ENCODE data around the gene TGIF1. TPM values are rescaled to one million over a fixed set of nuclear protein-coding genes. Genes with fewer than 3 reads are reported as not detected.
A peak's percentile ranks its signal among the peaks of the same experiment; 100 is the strongest.
"Not testable (repeated sequence)": the region's sequence is repeated elsewhere in the genome, so short reads cannot be mapped to it uniquely, and the experiment has no call there.

Gene TGIF1
- total RNA-seq, 1 donor from 2014 or later = 261 TPM

DNA sequence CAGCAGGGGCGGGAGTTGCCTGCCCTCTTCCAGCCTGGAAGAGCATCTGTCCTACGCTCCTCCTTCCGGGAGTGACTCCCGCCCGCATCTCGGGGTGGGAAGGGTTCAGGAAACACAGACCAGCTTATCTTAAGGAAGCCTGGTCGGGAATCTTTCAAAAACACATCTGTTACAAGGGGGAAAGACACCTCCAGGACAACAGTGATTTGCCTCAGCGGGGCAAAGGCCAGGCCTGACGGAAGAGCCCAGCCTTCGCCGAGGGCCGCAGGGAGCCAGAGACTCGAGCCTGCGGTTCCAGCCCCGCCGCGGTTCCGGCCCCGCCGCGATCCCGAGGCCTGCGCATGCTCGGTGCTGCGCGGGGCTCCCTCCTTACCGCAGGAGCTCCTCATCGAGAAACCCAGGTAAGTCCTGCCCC is 38.1 kb upstream of the TGIF1 start:
- H2AFZ ChIP-seq (replicated peaks) = peak overlapping the region; percentile 16
- no peaks in the 10 kb centered on the region for H3K9me3 ChIP-seq (ENCODE audit: low read depth)
- no peaks in the 10 kb centered on the region for H3F3A ChIP-seq (ENCODE audit: low read depth)
- no peak overlapping the region for H3K27ac ChIP-seq
- peaks cover 15% of the 10 kb centered on the region for H3K4me1 ChIP-seq
- no peaks in the 10 kb centered on the region for H3K79me2 ChIP-seq (ENCODE audit: low read depth)
- Mint-ChIP-seq H3K36me3 (no peaks in the 10 kb centered on the region), H3K4me3 (no peak overlapping the region), H3K27me3 (ENCODE audit: insufficient read depth, low read depth) (peaks cover 2% of the 10 kb centered on the region), H3K27ac (peak overlapping the region; percentile 60), H3K4me1 (peaks cover 14% of the 10 kb centered on the region), H3K9me3 (peaks cover 5% of the 10 kb centered on the region)
- DNase-seq (ENCODE audit: low spot score) = no peak
- H3K4me3 ChIP-seq = no peak overlapping the region
- no peak overlapping the region for H3K9ac ChIP-seq
- TF ChIP-seq, protein P1, sequence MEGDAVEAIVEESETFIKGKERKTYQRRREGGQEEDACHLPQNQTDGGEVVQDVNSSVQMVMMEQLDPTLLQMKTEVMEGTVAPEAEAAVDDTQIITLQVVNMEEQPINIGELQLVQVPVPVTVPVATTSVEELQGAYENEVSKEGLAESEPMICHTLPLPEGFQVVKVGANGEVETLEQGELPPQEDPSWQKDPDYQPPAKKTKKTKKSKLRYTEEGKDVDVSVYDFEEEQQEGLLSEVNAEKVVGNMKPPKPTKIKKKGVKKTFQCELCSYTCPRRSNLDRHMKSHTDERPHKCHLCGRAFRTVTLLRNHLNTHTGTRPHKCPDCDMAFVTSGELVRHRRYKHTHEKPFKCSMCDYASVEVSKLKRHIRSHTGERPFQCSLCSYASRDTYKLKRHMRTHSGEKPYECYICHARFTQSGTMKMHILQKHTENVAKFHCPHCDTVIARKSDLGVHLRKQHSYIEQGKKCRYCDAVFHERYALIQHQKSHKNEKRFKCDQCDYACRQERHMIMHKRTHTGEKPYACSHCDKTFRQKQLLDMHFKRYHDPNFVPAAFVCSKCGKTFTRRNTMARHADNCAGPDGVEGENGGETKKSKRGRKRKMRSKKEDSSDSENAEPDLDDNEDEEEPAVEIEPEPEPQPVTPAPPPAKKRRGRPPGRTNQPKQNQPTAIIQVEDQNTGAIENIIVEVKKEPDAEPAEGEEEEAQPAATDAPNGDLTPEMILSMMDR (IDR thresholded peaks at IDR 0.05) = no peak
- TF ChIP-seq EZH2 (IDR thresholded peaks at IDR 0.05) (no peak), EZH2phosphoT487 (IDR thresholded peaks at IDR 0.05) (no peak)
- H3K36me3 ChIP-seq = no peaks in the 10 kb centered on the region
- H4K20me1 ChIP-seq (ENCODE audit: low read depth) = no peaks in the 10 kb centered on the region
- H3K4me2 ChIP-seq = no peak overlapping the region
- H3K27me3 ChIP-seq = no peaks in the 10 kb centered on the region

GRCh38 chr18:3412528-3412927 is 37.4 kb upstream of the TGIF1 start:
- H3K27ac ChIP-seq; H2AFZ ChIP-seq (replicated peaks); H3K27me3 ChIP-seq; H3K9me3 ChIP-seq (ENCODE audit: low read depth); H3K4me3 ChIP-seq; H3K4me2 ChIP-seq; H3K9ac ChIP-seq; H3F3A ChIP-seq (ENCODE audit: low read depth); H3K27ac Mint-ChIP-seq; H3K4me3 Mint-ChIP-seq; H3K36me3 ChIP-seq; H3K79me2 ChIP-seq (ENCODE audit: low read depth); H3K9me3 Mint-ChIP-seq; H3K36me3 Mint-ChIP-seq; DNase-seq (ENCODE audit: low spot score); H4K20me1 ChIP-seq (ENCODE audit: low read depth); H3K27me3 Mint-ChIP-seq (ENCODE audit: insufficient read depth, low read depth): not testable (repeated sequence)
- H3K4me1 Mint-ChIP-seq = peaks cover 14% of the 10 kb centered on the region
- H3K4me1 ChIP-seq = peaks cover 15% of the 10 kb centered on the region

DNA sequence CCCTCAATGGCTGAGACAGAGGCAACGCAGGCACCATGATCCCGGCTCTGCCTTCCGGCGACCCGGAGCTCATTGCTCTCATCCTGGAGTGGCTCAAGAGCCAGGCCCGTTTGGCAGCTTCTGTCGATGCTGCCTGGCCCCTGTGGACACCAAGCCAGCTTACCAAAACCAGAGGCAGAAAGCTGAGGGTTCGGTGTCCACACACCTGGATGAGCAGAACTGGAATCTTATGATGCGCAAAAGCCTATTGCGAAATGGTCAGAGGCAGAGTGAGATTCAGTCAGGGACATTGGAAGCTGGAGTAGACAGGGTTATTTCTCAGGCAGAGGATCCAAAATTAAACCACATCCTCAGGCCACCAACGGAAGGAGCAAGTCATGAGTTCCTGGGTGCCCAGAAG is 34.9 kb upstream of the TGIF1 start:
- H3K27ac Mint-ChIP-seq = no peak overlapping the region

GRCh38 chr18:3418083-3418482 is 31.9 kb upstream of the TGIF1 start:
- no peak for TF ChIP-seq EZH2phosphoT487 (IDR thresholded peaks at IDR 0.05)
- TF ChIP-seq, protein P1 (IDR thresholded peaks at IDR 0.05) = no peak
- Histone ChIP-seq H3K79me2 (ENCODE audit: low read depth) (no peaks in the 10 kb centered on the region), H3K4me2 (no peak overlapping the region), H3K36me3 (no peaks in the 10 kb centered on the region), H3F3A (ENCODE audit: low read depth) (no peaks in the 10 kb centered on the region), H3K9ac (no peak overlapping the region), H2AFZ (replicated peaks) (no peak overlapping the region), H3K27ac (no peak overlapping the region), H3K4me3 (no peak overlapping the region), H4K20me1 (ENCODE audit: low read depth) (no peaks in the 10 kb centered on the region), H3K4me1 (no peaks in the 10 kb centered on the region), H3K9me3 (ENCODE audit: low read depth) (no peaks in the 10 kb centered on the region), H3K27me3 (no peaks in the 10 kb centered on the region)
- Mint-ChIP-seq H3K4me1 (no peaks in the 10 kb centered on the region), H3K36me3 (no peaks in the 10 kb centered on the region), H3K27me3 (ENCODE audit: insufficient read depth, low read depth) (peaks cover 3% of the 10 kb centered on the region), H3K4me3 (no peak overlapping the region), H3K27ac (no peak overlapping the region), H3K9me3 (peaks cover 2% of the 10 kb centered on the region)
- DNase-seq (ENCODE audit: low spot score) = no peak

More for the DNA sequence above, 34.9 kb upstream of the TGIF1 start:
- no peaks in the 10 kb centered on the region for H3K36me3 Mint-ChIP-seq
- no peak overlapping the region for H3K27ac ChIP-seq
- no peak overlapping the region for H3K4me3 ChIP-seq
- no peak overlapping the region for H2AFZ ChIP-seq (replicated peaks)
- H3F3A ChIP-seq (ENCODE audit: low read depth) = no peaks in the 10 kb centered on the region
- no peak for DNase-seq (ENCODE audit: low spot score)
- peaks cover 3% of the 10 kb centered on the region for H3K4me1 Mint-ChIP-seq
- H3K9me3 ChIP-seq (ENCODE audit: low read depth) = no peaks in the 10 kb centered on the region
- no peaks in the 10 kb centered on the region for H3K36me3 ChIP-seq
- no peak overlapping the region for H3K4me2 ChIP-seq
- no peak overlapping the region for H3K9ac ChIP-seq
- no peaks in the 10 kb centered on the region for H3K27me3 ChIP-seq
- H3K9me3 Mint-ChIP-seq = peaks cover 2% of the 10 kb centered on the region
- no peak overlapping the region for H3K4me3 Mint-ChIP-seq
- H4K20me1 ChIP-seq (ENCODE audit: low read depth) = no peaks in the 10 kb centered on the region
- no peaks in the 10 kb centered on the region for H3K79me2 ChIP-seq (ENCODE audit: low read depth)
- H3K27me3 Mint-ChIP-seq (ENCODE audit: insufficient read depth, low read depth) = peaks cover 2% of the 10 kb centered on the region
- peaks cover 4% of the 10 kb centered on the region for H3K4me1 ChIP-seq
- TF ChIP-seq, protein P1 (IDR thresholded peaks at IDR 0.05) = no peak
- TF ChIP-seq EZH2phosphoT487 (IDR thresholded peaks at IDR 0.05) (no peak), EZH2 (IDR thresholded peaks at IDR 0.05) (no peak)
